Stimulated activated CD8-positive, alpha-beta memory T cell treated with anti-CD3 and anti-CD28 coated beads, Interleukin-4, amount 100 ng/mL, for 4 hours (primary cell): ENCODE data around the gene SKP1.

Source experiments
- DNase-seq, 2 donors: peaks; one replicate each; pipeline ENCODE4 v3.0.0-alpha.2; 2020; ENCODE audit warnings: low read depth in 2 of 2, low spot score in 1 of 2

The SKP1 gene

DNA sequence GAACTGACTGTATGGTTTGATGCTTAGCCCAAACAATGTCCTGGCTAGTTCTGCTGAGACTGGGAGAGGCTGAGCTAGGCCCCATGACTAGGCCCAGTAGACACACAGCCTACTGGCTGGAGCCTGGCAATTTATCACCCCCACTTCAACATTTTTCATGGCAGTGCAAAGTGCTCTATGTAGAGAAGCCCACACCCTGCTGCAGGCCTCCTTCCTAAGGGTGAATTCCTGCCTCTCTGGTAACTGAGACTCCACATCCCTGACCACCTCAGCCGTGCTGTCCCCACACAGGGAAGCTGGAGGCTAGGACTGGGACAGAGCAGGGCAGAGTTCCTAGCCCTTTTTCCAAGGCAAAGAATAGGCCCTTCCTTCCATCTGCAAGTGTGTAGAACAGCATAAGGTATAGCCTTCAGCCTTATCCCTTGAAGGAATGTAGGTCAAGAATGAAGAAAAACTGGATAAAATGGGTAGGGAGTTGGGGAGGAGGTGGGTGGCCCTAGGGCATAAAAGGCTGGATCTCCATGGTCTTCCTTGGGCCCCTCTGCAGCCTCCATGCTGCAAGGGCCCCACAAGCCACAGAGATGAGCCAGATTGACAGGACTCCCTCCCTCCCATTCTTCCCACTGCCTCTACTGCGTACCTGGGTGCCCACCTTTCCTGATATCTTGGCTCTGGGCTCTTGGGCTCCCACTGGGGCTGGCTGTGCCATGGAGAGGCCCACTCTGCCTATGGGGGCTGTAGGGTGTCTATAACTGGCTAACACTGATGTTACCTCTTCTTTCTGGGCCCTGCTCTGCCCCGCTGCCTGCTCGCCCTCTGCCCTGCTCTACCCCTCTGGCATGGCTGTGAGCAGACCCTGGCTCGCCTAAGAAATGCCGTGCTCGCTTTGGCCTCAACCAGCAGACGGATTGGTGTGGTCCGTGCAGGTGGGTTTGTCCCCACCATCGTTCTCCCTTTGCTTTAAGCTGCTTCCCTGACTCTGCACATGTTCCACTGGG is 32.5 kb downstream of the SKP1 start:
- DNase-seq: no peak

DNA sequence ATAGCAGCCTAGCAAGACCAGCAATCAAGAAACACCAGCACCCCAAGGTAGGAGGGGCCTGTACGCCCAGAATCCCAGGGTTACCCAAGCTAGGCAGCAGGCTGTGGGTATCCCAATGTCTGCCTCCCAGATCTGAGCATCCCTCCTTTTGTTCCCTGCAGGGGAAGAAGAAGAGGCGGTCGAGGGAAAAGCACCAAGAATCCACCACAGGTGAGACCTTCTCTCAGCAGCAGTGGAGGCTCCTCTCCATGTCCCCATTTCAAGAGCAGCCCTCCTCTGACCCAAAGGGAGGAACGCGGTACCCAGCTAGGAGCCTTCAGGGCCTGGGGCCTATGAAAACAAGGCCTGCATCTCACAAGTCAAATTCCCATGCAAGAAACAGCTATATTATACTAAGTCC is 33.3 kb downstream of the SKP1 start:
- DNase-seq: no peak

DNA sequence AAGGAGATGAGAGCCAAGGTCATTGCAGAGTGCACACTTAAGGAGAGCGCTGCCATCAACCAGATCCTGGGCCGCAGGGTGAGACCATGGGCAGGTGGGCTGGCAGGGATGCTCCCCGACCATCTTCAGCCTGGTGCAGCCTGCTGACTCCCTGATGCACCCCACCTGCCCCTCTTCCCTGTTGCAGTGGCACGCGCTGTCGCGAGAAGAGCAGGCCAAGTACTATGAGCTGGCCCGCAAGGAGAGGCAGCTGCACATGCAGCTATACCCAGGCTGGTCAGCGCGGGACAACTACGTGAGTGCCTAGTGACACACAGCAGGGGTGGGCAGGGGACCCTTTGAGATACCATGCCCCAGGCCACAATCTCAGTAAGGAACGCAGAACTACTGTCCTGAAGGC is 33.9 kb downstream of the SKP1 start:
- no peak for DNase-seq

DNA sequence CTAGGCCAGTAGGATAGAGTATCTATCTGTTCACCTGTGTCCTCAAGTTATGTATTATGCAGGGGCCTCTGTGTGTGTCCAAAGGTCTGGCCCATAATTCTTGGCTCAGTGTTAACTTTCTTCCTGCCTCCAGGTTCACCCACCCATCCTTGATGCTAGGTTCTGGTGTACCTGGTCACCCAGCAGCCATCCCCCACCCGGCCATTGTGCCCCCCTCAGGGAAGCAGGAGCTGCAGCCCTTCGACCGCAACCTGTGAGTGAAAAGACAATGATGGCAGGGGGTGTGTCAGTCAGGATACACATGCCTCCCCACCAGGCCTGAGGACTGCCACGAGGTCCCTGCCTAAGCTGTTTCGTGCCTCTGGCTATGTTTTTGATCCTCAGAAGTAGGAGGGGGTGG is 34.7 kb downstream of the SKP1 start:
- DNase-seq: no peak

DNA sequence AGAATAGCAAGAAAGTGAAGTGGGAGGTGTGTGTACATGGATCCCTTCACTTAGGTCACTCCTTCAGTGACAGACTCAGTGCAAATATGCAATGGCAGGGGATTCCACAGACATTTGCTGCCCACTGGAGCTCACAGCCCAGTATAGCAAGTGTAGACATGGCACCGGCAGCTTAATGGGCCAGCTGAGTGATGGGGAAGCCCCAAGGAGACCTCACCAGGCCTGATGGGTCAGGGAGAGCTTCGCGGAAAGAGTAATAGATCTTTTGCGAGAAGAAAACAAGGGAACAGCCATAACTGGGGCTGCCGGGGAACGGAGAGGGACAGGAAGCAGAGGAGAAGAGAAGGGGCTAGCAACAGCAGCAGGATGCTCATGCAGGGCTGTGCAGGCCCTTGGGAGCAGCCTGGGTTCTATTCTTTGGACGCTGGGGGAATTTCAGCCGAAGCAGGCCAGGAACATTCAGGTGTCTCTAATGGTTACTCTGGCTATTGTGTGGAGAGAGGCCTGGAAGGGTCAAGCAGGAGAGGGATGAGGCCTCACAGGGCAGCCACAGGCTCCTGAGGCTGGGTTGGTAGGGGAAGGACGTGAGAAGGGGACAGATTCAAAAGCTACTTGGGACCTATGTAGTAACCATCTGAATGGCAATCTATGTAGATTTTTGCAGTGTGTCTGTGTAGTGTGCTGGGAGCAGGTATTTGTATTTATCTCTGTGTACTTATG is 35.3 kb downstream of the SKP1 start:
- no peak for DNase-seq

DNA sequence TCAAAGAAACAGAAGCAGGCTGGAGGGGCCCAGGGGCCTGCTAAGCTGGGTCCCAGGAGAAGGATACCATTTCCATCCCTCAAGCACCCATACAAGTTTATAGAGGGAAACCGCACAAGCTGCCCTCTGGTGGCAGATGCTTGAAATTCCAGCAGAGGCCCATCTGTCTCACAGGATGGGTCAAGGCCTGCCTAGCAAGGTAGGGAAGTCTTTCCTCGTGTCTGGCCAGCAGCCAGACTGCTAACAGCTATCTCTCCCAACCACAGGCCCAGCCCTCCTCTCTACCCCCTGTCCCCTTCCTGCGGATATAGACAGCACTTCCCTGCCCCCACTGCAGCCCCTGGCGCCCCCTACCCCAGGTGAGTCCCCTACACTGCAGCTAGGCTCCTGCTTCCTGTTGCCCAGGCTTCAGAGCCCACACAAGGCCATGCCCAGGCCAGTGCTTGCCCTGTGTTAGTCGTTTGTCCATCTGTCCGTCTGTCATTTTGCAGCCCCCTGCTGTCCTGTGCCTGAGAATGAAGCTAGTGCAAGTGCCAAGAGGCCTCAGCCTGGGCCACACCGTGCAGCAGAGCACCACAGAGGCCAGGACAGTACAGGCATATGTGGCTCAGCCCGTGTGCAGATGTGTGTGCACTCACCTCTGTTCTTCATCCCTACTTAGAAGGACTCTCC is 36.1 kb downstream of the SKP1 start:
- no peak for DNase-seq

DNA sequence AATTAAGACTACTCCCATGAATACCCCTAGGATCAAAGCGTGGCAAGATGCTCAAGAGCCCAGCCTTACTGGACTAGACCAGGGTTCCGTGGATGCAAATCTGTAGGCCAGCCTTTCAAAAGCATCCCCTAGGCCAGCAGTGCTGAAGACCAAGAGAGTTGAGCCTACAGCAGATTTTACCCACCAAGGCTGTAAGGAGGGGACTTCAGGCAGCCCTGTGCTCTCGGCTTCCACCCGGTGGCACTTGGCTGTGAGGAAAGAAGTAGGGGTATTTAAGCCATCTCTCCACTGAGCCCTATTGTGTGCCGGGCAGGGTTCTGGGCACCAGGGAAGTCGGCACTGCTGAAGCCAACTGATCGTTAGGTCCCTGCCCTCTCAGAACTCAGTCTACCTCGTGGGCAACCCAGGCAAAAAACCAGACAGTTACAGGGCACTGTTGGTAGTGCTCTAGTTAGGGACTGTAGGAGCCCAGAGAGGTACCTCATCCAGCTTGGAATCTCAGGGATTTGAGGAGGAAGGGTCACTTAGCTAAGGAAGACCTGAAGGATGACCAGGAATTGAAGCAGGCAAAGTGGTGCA is 36.8 kb downstream of the SKP1 start:
- DNase-seq: no peak

DNA sequence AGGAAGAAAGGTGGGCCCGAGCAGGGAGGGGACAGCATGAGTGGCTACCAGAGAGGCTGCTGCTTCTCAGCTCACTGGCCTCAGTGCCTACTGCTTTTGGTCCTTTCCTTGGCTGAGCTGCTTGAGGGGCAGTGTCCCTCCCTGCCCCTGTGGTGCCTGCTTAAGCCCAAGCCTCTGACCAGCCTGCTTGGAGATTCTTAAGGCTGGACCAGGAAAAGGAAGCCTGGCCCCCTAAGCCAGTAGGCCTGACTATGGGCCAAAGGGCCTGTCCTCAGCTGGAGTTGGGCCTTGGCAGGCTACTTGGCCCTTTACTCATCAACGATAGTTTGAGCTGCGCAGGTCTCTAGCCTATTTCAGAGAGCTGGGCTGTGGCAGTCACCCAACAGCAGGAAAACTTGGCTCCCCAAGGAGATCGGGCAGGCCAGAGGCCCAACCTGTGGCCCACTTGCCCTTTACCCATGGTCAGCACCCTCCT is 37.3 kb downstream of the SKP1 start:
- no peak for DNase-seq

DNA sequence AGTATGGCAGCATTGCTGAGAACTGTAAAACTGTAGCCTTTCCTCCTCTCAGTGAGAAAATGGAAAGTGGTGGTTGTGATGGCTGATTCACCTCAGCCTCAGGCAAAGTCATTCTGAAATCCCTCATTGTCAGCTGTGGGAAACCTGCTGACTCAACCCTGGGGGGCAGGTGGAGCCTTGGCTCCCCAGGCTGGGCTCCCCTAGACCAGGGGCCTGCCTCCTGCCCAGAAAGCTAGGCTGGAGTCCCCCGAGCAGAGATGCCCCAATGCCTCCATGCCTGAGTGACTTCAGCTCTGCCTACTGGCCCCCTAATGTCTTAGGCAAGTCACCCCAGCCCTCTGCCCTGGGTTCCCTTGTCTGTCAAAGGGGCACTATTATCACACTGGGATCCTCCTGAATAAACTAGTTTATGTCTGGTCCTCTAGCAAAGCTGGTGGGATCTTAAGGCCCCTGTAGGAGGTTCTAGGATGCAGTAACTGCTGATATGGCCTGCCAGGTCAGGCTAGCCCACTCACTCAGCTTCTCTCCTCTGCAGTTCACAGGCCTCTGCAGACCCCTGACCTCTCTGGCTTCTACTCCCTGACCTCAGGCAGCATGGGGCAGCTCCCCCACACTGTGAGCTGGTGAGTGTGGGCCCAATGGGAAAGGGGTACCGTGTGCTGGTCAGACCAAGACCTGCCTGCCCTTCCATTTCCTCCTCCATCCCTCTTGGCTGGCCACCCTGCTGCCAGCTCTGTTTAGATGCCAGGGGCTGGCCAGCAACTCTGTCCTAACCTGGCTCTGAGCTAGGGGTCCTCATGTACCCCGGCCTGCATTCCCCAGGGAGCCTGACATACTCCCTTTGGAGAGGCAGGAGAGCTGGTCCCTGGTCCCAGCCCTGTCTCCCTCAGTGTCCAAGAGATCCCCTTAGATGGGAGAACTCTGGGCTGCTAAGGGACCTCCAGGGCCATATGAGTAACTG is 38.1 kb downstream of the SKP1 start:
- peak in 1 of 2 donors; percentile 40 for DNase-seq

DNA sequence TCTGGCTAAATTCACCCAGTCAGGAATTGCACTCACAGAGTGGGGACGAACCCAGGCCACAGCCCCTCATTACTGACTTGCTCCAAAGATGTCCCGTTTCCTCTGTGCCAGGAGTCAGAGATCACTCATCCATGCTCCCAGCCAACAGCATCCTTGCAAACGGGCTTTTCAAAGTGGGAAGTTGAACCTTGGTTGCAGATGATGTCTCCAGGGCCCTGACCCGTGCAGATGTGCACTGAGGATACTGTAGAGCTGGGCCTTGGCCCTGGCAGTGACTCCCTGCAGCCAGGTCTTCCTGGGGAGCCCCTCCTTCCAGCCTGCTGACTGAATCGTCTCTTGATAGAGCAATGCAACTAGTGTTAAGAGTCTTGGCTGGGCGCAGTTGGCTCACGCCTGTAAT is 40.0 kb downstream of the SKP1 start:
- DNase-seq: no peak

DNA sequence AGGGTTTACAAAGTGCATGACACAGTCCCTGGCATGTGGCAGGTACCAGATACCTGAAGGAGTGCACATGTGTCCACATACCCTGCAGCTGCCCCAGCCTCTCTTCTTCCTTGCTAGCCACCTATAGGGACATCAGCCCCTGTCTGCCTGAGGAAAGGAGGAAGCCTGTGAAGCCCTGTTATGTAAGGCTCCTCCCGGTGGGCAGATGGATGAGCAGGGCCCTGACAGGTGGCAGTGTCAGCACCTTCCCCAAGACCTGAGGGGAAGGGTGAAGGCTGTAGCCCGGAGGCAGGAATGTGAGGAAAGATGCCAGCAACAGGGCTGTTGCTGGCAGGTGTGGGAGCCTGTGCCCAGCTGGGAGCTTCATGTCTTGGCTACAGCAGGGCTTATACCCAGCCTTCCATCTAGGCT is 40.5 kb downstream of the SKP1 start:
- no peak for DNase-seq

DNA sequence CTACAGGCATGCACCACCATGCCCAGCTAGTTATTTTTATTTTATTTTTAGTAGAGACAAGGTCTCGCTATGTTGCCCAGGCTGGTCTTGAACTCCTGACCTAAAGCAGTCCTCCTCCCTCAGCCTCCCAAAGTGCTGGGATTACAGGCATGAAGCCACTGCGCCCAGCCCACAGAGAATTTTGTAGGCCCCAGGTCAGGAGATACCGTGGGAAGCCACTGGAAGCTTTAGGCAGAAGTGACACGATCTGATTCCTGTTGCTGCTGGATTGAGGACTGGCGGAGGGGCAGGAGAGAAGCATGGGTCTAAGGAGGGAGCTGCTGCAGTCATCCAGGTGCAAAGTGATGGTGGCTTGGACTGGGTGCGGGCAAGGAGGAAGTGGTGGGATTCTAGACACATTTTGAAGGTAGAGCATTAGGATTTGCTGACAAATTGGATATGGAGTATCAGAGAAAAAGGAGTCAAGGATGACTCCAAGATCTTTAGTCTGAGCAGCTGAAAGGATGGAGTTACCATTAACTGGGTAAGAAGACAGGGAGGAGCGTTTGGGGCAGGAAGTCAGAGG is 41.6 kb downstream of the SKP1 start:
- DNase-seq: no peak

DNA sequence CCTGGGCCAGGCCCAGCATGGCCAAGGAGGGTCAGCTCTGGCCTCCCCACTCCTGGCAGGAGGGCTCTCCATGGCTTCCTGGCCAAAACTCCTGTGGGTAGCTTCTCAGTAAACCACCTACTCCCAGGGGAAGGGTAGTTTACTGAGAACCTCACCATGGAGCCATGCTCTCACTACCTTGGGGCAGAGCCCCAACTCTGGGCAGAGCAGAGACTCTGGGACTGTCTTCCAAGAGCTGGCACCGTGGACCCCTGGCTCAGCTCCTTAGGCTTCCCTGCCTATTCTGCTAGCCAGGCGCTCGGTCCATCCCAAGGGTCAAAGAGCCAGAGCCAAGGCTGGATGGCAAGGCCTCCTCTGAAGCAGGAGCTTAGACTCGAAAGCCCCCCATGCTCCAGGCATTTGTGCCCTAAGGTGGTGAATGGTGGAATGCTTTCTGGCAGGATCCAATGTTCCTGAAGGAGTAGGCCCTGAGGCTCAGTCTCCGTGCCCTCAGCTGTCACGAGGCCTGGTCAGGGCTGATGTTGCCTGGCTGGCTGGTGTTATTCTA is 42.7 kb downstream of the SKP1 start:
- no peak for DNase-seq

DNA sequence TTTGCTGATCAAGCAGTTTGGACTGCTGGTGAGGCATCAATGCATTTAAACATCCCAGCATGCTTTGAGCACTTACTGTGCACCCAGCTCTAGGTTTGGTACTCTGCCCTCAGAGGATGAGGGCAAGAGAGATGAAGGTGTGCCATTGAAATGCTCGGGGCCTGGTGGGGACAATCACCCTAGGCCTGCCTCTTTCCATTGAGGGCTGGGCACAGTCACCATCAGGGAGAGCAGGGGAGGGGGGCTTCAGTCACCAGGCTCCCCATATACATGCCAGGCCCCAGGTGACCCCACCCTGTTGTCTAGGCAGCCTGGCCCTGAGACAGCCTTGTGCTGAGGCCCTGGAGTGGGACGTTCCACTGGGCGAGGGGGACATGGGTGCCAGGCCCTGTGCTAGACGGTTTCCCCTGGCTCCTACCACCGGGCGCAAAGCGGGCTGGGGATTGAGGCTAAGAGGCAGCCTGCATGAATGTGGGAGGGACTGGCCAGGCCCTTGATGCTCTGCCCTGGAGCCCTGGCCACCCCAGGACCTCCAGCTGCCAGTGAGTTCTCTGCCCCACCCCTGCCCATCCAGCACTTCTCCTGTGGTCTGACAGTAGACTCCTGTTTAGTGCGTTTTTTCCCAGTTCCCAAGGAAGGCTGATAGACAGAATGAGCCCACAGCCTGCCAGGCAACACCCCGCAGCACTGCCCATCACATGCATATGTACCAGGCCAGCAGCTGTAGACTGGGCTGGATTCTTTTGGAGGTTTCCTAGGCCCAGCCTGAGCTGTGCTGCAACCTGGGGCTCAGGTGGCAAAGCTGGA is 43.4 kb downstream of the SKP1 start:
- DNase-seq: no peak

DNA sequence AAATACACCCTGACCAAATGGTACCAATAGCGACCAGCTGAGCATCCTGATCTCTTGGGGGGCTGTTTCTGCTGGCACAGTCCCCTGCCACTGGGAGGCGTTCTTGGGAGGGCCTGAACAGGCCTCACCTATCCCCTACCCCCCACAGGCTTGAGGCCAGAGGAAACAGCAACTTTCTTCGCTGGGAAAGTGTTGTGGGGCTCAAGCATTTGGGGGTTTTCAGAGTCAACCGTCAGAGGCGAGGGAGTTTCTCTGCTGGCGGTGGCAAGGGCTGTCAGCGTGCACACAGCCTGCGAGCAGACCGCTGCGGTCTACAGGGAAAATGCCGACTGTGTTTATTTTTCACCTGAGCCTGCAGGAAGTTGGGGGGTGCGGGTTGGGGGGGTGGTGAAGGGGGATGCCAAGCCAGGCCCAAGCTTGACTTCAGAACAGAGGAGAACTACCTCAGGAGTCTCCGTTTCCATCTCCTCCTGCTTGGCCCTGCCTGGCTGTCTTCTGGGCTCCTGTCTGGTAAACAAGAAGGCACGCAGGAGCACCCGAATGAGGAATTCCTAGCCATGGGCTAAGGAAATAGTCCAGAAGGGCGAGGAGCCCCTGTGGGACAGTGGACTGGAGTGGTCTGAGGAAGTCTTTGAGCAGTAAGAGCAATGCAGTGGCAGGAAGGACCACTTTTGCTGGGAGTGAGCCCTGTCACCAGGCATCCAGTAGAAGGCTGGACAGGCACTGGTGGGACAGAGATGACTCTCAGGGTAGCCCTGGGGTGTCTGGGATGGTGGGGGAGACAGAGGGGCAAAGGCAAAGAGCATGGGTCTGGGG is 44.2 kb downstream of the SKP1 start:
- peak; percentile 47 to 73 for DNase-seq

DNA sequence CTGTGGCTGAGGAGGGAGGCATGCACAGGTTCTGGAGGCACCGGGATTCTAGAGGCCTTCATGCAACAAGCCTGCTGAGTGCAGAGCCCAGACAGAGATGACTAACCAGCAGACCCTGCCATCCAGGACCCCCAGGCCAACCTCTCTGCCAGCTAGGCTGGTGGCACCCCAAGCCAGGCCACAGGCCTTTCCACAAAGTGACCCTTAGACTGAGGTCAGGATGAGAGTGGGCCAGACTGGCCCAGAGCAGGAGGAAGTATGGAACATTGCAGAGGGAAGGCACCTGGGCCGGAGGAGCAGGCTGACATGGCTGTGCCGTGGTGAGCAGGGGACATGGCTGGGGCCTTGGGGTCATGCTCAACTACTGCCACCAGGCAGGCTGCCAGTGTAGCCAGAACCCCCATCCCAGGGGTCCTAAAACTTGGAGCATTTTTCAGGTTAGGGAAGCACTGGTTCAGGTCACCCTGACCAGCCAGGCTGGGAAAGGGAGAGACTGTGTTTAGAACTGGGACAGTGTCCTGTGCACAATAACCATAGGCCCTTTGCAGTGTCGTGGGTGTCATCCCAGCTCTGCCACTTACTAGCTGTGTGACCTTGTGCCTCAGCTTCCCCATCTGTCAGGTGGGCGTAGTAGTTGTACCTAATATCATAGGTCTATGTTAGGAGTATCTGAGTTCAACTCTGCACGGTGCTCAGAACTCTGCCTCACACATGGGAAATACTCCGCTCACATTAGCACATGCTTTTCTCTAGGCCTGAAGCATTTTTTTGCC is 45.0 kb downstream of the SKP1 start:
- DNase-seq: no peak

DNA sequence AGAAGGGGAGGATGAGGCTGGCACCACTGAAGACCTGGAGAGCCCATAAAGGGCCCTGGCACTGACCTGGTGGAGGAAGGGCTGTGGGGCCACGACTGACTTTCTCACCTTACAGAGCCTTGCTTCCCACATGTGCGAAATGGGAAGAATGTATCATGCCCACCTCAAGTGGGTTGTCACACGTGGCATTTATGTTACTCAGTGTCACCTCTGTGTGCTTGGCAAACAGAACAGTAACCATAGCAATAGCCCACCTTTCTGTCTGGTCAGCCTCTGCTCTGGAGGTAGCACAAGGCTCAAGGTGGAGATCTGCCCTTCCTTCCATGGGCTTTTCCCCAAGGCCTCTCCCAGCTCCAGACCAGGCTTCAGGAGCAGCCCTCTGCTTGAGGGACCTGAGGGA is 45.6 kb downstream of the SKP1 start:
- peak in 1 of 2 donors; percentile 47 for DNase-seq
